GM19468 (cell line): ENCODE measurements around the gene PEAK1.
"Not testable (repeated sequence)": the region's sequence is repeated elsewhere in the genome, so short reads cannot be mapped to it uniquely, and the experiment has no call there.

Experiments
- ATAC-seq: cut with Tn5 transposase; IDR thresholded peaks from one replicate; pipeline ENCODE4 v1.9.1; 2021; ENCODE audit warnings: mild to moderate bottlenecking, moderate library complexity, moderate number of reproducible peaks; ENCODE audit not compliant: unreplicated experiment; ENCODE audit errors: extremely low read depth

The PEAK1 gene

GRCh38 chr15:77162872-77163633 is 256.9 kb downstream of the PEAK1 start:
- ATAC-seq = no peak

GRCh38 chr15:77160562-77161478 is 259.1 kb downstream of the PEAK1 start:
- no peak for ATAC-seq

DNA sequence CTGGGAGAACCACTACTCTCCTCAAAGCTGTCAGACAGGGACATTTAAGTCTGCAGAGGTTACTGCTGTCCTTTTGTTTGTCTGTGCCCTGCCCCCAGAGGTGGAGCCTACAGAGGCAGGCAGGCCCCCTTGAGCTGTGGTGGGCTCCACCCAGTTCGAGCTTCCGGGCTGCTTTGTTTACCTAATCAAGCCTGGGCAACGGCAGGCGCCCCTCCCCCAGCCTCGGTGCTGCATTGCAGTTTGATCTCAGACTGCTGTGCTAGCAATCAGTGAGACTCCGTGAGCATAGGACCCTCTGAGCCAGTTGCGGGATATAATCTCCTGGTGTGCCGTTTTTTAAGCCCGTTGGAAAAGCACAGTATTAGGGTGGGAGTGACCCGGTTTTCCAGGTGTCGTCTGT is 263.9 kb downstream of the PEAK1 start:
- ATAC-seq = not testable (repeated sequence)

DNA sequence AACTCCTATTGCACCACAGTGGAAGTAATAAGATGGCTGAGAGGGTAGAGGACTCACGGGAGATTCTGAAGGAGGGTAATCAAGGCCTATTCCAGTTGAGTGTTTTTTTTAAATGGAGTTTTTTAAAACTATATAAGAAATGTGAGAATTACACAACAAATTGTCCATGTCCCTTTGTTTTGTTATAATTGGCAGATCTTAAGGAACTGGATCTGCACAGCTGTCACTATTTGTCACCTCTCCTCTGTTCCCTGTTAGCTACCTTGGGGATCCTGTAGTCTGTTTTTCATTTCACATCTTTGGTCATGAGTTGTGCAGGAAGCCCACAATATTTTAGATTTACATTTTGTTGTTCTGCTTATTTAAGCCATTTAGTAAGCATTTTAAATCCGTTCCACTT is 271.7 kb downstream of the PEAK1 start:
- no peak for ATAC-seq

- ATAC-seq = no peak
Measured at GRCh38 chr15:77145370-77145769, 274.5 kb downstream of the PEAK1 start.

- no peak for ATAC-seq
Measured at GRCh38 chr15:77144492-77145070, 275.3 kb downstream of the PEAK1 start.

DNA sequence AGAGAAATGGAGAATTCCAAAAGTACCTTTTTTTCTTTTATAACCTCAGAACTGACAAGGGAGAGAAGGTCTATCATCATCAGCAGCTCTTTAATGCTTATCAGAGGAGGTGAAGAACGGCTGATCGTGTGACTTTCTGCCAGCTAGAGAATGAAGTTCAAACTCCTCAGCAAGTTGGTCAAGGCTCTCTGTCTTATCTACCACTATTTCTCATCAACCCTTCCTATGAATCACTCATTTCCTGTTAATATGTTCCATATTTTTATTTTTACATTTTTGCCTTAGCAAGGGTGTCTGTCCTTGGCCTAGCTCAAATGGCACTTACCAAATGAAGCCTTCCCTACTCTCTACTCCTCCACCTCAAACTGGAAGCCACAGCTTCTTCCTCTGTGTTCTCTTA is 275.9 kb downstream of the PEAK1 start:
- ATAC-seq = no peak

- no peak for ATAC-seq
Measured at GRCh38 chr15:77143616-77144015, 276.3 kb downstream of the PEAK1 start.

DNA sequence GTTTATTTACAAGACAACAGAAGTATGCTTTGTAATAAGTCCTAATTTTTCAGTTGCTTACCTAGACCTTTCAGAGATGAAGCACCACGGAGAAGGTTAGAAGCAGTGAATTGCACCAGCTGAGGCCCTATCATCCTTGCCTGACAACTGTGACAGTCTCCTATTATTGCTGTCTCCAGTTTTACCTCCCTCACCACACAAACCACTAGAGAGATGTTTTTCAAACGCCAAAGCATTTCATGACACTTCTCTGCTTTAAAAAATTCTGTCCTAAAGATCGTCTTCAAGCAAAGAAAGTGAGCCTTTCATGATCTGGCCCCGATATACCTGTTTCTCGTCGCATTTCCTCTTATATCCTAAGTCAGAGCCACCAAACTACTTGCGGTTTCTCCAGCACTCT is 276.7 kb downstream of the PEAK1 start:
- no peak for ATAC-seq

DNA sequence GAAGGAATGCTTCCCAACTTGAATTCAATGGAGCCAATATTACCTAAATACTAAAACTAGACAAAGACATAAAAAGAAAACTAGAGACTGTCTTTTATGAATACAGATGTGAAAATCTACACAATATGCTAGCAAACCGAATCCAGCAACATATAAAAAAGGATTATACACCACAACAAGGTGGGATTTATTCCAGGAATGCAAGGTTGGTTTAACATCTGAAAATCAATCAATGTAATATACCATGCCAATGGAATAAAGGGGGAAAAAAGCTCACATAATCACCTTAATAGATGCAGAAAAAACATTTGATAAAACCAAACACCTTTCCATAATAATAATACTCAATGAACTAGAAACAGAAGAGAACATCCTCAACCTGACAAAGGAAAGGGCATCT is 279.7 kb downstream of the PEAK1 start:
- ATAC-seq = no peak

DNA sequence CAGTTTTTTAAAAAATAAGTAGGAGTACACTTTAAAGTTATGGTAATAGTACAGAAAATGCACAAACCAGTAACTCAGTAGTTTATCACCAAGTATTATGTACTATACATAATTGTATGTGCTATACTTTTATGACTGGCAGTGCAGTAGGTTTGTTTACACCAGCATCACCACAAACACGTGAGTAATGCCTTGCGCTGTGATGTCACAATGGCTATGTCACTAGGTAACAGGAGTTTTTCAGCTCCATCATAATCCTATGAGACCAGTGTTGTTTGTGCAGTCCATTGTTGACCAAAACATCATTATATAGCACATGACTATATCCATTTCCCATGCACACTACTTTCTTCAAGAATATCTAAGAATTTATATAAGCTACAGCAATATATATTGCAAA is 280.6 kb downstream of the PEAK1 start:
- ATAC-seq = no peak

DNA sequence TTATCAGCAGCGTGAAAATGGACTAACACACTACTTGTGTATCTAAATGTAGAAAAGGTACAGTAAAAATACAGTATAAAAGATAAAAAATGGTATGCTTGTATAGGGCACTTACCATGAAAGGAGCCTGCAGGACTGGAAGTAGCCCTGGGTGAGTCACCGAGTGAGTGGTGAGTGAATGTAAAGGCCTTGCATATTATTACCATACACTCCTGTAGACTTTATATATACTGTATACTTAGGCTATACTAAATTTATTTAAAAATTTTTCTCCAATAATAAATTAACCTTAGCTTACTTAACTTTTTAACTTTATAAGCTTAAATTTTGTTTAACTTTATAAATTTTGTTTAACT is 281.8 kb downstream of the PEAK1 start:
- no peak for ATAC-seq

DNA sequence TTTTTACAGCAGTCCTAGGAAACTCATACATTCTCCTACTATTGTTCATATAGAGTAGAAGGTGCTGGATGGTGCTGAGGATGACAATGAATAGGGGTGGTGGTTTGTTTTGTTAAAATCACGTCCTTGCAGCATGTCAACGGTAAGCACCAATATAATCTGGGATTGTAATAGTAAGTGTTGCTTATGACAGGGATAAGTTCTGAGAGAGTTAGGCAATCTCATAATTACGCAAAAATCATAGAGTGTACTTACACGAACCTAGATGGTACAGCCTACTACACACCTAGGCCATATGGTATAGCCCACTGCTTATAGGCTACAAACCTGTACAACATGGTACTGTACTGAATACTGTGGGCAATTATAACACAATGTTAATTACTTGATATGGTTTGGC is 284.7 kb downstream of the PEAK1 start:
- ATAC-seq = no peak

GRCh38 chr15:77130315-77130930 is 289.5 kb downstream of the PEAK1 start:
- ATAC-seq = no peak

GRCh38 chr15:77127626-77128025 is 292.3 kb downstream of the PEAK1 start:
- ATAC-seq = no peak

- no peak for ATAC-seq
Measured at GRCh38 chr15:77126529-77127326, 293.2 kb downstream of the PEAK1 start.

DNA sequence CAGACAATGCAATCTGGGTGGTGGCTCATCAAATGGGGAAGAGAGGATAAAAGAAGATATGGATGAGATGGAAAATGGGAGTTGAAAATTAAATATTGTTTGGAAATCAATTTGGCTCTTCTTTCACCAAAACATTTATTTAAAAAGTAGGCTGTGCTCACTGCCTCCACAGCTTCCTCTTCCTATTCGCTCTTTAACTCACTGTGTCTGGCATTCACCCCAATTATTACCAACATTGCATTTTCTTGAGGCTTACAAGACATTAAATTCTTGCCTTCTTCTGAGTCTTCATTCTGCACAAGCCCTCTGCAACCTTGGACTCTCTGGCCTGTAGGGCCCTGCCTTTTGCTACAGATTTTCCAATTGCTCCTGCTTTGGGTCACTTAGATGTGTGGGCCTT is 296.1 kb downstream of the PEAK1 start:
- ATAC-seq = no peak

- ATAC-seq = no peak
Measured at GRCh38 chr15:77122576-77122975, 297.3 kb downstream of the PEAK1 start.

DNA sequence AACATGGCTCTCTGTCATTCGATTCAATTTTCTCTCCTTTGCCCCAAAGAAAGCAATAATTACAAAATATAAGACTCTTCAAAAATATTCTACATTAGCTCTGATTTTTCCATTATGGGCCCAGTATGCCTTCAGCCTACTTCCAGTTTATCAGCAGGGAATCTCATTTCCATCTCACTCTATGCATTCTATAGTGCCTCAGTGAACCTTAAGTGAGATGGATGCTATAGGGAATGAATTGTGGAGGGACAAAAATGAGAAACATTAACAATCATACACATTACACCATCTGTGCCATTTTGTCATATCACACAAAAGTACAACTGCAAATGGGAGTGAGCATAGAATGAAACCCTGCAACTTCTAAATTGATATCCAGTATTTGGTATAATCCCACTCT is 298.3 kb downstream of the PEAK1 start:
- no peak for ATAC-seq

- no peak for ATAC-seq
Measured at GRCh38 chr15:77120576-77120975, 299.3 kb downstream of the PEAK1 start.
